ENCODE measurements around the gene CLIP3. TPM values are rescaled to one million over a fixed set of nuclear protein-coding genes. Genes with fewer than 3 reads are reported as not detected.

Gene CLIP3
- total and polyA plus RNA-seq, 7 donors: 1.2 to 53.7 (median 22.5) TPM

DNA sequence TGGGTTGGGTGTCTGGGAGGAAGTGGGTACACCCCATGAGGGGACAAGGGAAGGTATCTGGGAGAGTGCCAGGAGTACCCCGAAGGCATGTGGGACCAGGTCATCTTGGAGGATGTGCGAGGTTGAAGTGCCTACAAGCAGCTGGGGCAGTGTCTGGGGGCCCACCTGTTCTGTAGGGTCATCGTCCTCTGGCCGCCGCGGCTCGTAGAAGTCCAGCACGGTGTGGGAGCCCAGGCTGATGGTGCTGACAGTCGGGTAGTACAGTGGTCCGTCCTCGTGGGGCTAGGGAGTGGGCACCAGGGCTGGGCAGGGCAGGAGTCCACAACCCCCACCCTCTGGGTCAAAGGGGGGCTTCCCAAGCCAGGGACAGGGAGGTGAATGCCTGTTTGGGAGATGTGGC is 22.3 kb downstream of the CLIP3 start:
- DNase-seq: no peak
- Histone ChIP-seq H3K36me3 (no peaks in the 10 kb centered on the region), H3K4me3 (no peak overlapping the region), H3K27ac (peak overlapping the region in 1 of 4 donors; percentile 79), H3K4me1 (peaks cover 0 to 35% (median 31%) of the 10 kb centered on the region in 4 donors), H3K27me3 (no peaks in the 10 kb centered on the region), H3K9me3 (no peaks in the 10 kb centered on the region)
- intact Hi-C loops (cut with DNase I): loop anchor here (5.0 kb wide), 1 partner anchor 42 kb away; the partner anchor contains the start of genes THAP8 and WDR62
- 96 to 97% methylated on average over 11 of the region's 11 CpGs for WGBS, 2 donors
- no peak for TF ChIP-seq POLR2A (IDR thresholded peaks at IDR 0.05)
- TF ChIP-seq EP300 (IDR thresholded peaks at IDR 0.05): no peak
- TF ChIP-seq POLR2AphosphoS5 (IDR thresholded peaks at IDR 0.05): no peak
- TF ChIP-seq, protein P1, sequence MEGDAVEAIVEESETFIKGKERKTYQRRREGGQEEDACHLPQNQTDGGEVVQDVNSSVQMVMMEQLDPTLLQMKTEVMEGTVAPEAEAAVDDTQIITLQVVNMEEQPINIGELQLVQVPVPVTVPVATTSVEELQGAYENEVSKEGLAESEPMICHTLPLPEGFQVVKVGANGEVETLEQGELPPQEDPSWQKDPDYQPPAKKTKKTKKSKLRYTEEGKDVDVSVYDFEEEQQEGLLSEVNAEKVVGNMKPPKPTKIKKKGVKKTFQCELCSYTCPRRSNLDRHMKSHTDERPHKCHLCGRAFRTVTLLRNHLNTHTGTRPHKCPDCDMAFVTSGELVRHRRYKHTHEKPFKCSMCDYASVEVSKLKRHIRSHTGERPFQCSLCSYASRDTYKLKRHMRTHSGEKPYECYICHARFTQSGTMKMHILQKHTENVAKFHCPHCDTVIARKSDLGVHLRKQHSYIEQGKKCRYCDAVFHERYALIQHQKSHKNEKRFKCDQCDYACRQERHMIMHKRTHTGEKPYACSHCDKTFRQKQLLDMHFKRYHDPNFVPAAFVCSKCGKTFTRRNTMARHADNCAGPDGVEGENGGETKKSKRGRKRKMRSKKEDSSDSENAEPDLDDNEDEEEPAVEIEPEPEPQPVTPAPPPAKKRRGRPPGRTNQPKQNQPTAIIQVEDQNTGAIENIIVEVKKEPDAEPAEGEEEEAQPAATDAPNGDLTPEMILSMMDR (IDR thresholded peaks at IDR 0.05): no peak

DNA sequence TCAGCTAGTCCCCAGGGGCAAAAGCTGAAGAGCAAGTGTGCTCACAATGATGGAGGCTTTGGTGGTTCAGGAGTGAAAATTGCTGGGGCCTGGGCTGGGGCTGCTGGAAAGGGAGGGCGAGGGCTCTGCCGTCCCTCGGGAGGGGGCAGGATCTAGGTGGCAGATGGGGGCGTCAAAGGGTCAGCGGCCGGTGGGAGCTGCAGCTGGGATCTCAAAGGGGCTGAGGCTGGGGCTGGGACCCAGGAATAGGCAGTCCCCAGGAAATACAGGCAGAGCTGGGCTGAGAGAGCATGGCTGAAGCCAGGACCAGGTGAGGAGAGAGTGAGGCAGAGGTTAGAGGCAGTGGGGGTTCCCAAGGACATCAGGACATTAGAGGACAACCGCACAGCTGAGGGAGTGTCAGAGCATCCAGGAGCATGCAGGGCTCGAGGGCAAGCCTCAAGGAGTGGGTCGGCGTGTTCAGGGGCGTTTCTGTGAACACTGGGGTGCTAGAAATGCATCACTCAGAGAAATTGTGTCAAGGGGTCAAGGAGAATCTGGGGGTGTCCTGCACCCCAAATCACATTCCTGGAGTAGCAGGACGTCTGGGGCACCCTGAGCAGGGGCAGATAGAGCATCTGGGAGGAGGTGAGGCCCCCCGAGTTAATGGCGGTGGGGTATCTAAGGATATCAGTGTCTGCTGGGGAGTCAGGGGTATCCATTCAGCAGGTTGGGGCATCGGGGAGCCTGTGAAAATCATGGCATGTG is 22.9 kb downstream of the CLIP3 start:
- WGBS, 2 donors: 58 to 65% methylated on average over 15 of the region's 15 CpGs
- TF ChIP-seq, protein P1 (IDR thresholded peaks at IDR 0.05): no peak
- no peak for TF ChIP-seq EP300 (IDR thresholded peaks at IDR 0.05)
- TF ChIP-seq POLR2AphosphoS5 (IDR thresholded peaks at IDR 0.05): no peak
- TF ChIP-seq POLR2A (IDR thresholded peaks at IDR 0.05): no peak

DNA sequence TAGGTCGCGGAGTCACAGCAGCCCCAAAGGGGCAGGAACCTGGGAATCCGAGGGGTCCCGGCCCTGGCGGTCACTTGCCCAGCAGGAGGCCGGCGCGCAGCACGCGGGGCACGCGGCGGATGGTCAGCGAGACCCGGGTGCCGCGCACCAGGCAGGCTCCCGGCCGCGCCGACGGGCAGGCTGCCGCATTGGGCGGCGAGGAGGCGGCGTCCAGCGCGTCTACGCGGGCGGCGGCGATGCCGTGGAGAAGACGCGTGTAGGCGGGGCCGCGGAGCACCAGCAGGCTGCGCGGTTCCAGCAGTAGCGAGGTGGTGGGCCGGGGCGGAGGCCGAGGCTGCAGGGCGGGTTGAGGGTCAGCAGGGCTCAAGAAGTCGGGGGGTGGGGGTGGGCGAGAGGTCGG is 23.5 kb downstream of the CLIP3 start:
- Histone ChIP-seq H3K9me3 (no peaks in the 10 kb centered on the region), H3K4me3 (peak overlapping the region; percentile 29 to 48 (median 44)), H3K36me3 (no peaks in the 10 kb centered on the region), H3K4me1 (peaks cover 0 to 30% (median 26%) of the 10 kb centered on the region in 4 donors), H3K27me3 (no peaks in the 10 kb centered on the region), H3K27ac (peak overlapping the region; percentile 75 to 81 (median 79))
- peak; percentile 62 to 81 (median 70) for TF ChIP-seq POLR2AphosphoS5 (IDR thresholded peaks at IDR 0.05)
- TF ChIP-seq, protein P1 (IDR thresholded peaks at IDR 0.05): no peak
- TF ChIP-seq POLR2A (IDR thresholded peaks at IDR 0.05): no peak
- no peak for TF ChIP-seq EP300 (IDR thresholded peaks at IDR 0.05)
- intact Hi-C loops (cut with DNase I): no loop called here
- 1 to 2% methylated on average over 50 of the region's 50 CpGs for WGBS, 2 donors
- DNase-seq: peak; percentile 90

More for the DNA sequence above, 22.9 kb downstream of the CLIP3 start:
- H3K4me1 ChIP-seq: peaks cover 0 to 35% (median 30%) of the 10 kb centered on the region in 4 donors
- no peak for DNase-seq
- peak overlapping the region; percentile 75 to 81 (median 79) for H3K27ac ChIP-seq
- H3K36me3 ChIP-seq: no peaks in the 10 kb centered on the region
- intact Hi-C loops (cut with DNase I): loop anchor here (5.0 kb wide), 1 partner anchor 42 kb away; the partner anchor contains the start of genes THAP8 and WDR62
- no peaks in the 10 kb centered on the region for H3K9me3 ChIP-seq
- H3K27me3 ChIP-seq: no peaks in the 10 kb centered on the region
- peak overlapping the region; percentile 29 to 48 (median 44) for H3K4me3 ChIP-seq

DNA sequence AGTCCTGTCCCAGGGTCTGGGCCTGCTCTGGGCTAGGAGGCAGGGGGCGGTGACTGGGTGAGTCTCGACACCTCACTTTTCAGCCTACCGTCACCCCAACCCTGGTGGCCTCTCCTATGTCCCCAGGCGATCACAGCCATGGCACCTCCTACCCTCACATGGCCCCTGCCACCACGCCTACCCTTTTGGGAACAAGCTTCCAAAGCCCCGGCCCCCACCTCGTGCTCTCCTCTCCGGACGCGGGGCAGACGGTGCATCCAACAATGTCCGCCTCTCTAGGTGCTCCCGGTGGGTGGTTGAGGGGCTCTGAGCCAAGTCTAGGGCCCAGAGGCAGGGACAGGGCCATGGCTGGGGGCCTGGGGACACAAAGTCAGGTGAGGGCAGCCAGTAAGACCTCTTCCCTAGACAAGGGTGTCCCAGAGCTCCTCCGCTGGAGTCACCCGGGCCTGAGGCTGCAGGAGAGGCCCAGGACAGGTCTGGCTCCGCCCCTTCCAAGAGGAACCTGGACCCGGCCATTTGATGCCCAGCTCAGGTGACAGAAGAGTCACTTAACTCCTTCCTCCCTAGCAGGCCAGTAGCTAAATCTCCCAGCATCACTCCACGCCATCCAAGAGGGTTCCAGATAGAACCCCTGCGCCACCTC is 24.2 kb downstream of the CLIP3 start, which contains the start of gene SYNE4:
TSS of gene SYNE4 (minus strand) at position 478 of the 643 bp plus-strand sequence. CDS start at position 346, 132 bp downstream.
- H3K4me1 ChIP-seq: peaks cover 0 to 27% (median 23%) of the 10 kb centered on the region in 4 donors
- intact Hi-C loops (cut with DNase I): no loop called here
- peak within 1 kb of the TSS; percentile 75 to 81 (median 79) for H3K27ac ChIP-seq
- TF ChIP-seq EP300 (IDR thresholded peaks at IDR 0.05) (no peak), POLR2AphosphoS5 (IDR thresholded peaks at IDR 0.05) (no peak), POLR2A (IDR thresholded peaks at IDR 0.05) (no peak)
- TF ChIP-seq, protein P1 (IDR thresholded peaks at IDR 0.05): no peak
- peak; percentile 72 for DNase-seq
- 31 to 58% methylated on average over 19 of the region's 19 CpGs for WGBS, 2 donors
- no peaks in the 10 kb centered on the region for H3K27me3 ChIP-seq
- peak within 1 kb of the TSS; percentile 29 to 48 (median 44) for H3K4me3 ChIP-seq
- no peaks in the 10 kb centered on the region for H3K9me3 ChIP-seq
- H3K36me3 ChIP-seq: peaks cover 0 to 5% (median 0%) of the 10 kb centered on the region in 4 donors

All from sigmoid colon (tissue), 7 donors.